CD4-positive, alpha-beta T cell treated with Interleukin-12 subunit alpha and Interleukin-12 subunit beta, for 1 hour (primary cell): ENCODE data around the gene CHRNA3.

Experiments used
- DNase-seq: peaks from one replicate; pipeline ENCODE4 v3.0.0-alpha.2; 2020

The CHRNA3 gene

DNA sequence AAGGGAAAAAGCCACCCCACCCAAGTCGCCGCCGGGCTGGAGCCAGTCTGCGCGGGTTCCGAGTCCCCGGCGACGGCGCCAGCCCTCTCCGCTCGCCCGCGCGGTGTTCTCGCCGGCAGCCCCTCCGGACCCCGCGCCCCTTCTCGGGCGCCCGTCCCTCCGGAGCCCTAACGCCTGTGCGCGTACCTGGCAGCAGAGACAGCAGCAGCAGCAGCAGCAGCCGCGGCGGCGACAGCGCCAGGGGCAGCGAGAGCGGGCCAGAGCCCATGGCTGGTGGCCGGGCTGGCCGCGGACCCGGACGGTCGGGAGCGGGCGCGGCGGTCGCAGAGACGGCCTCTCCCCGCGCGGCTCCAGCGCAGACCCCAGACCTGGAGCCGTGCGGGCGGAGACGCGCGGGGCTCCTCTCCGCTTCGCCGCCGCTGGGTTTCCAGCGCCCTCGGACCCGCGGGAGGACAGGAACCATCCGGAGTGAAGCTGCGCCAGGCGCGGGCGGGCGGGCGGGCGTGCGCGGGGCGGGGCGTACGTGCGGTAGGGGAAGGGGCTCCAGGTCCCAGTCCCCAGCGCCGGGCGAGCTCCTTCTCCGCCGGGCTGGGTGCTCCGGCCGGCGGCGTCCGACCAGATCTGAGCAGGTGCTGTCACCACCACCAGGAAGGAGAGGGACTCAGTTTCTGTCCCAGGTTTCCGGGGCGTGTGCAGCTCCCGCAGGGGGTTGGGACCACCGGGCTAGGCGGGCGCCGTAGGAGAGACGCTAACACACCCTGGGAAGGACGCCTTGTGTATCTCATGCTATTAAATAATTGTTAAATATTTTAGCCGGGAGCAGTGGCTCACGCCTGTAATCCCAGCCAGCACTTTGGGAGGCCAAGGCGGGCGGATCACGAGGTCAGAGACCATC, at the start of gene CHRNA3:
TSS of gene CHRNA3 (minus strand) at position 470 of the 895 bp plus-strand sequence. CDS start at position 268, 202 bp downstream.
- DNase-seq, result no peak

DNA sequence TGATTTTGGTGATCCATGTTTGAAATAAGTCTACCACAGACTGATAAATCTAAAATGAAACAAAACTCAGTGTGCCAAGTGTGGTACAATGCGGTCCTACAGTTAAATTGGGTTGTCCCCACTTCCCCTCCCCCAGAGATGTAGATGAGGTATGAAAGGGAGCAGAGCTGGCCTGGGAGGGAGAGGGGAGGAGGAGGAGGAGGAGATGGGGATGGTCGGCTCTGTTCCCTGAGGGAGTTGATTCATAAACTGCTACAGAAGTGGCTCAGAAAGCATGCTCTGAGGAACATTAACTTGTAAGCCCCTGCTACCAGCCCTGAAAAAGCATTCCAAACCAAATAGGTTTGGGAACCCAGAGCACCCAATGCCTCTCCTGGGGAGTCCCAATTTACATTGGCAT, 48.2 kb upstream of the CHRNA3 start:
- DNase-seq, result no peak

- DNase-seq, result no peak
These were observed 46.9 kb upstream of the CHRNA3 start for GRCh38 chr15:78667578-78668236.

DNA sequence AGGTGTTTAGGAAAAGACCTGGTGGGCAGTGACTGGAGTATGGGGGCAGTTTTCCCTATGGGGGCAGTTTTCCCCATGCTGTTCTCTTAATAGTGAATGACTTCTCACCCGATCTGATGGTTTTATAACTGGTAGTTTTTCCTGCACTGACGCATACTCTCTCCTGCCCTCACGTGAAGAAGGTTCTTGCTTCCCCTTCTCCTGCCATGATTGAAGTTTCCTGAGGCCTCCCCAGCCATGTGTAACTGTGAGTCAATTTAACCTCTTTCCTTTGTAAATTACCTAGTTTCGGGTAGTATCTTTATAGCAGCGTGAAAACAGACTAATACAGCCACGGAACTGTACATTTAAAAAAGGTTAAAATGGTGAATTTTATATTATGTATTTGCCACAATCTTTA, 45.2 kb upstream of the CHRNA3 start:
- DNase-seq, result no peak

- no peak for DNase-seq
These were observed 42.9 kb upstream of the CHRNA3 start for GRCh38 chr15:78663703-78664102.

DNA sequence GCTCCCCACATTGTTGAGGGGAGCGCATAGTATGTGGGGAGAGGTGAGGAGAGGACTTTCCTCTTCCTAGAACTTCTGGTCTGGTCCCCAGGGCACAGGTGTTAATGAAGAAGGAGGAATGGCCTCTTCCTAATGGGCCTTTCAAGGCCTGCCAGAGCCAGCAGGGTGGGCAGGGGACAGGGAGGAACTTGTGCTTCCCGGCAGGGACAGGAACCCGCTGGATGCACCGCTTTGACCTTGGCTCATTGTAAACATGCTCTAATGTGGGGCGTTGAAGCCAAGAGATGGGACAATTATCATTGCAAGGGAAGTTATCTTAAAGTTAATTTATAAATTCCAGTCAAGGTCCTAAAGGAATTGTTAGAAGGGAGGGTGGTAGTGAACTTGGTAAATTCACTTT, 41.2 kb upstream of the CHRNA3 start:
- no peak for DNase-seq

GRCh38 chr15:78661001-78661400, 40.2 kb upstream of the CHRNA3 start:
- DNase-seq, result no peak

GRCh38 chr15:78660584-78660983, 39.8 kb upstream of the CHRNA3 start:
- DNase-seq, result no peak

GRCh38 chr15:78658823-78659222, 38.0 kb upstream of the CHRNA3 start:
- DNase-seq, result no peak

DNA sequence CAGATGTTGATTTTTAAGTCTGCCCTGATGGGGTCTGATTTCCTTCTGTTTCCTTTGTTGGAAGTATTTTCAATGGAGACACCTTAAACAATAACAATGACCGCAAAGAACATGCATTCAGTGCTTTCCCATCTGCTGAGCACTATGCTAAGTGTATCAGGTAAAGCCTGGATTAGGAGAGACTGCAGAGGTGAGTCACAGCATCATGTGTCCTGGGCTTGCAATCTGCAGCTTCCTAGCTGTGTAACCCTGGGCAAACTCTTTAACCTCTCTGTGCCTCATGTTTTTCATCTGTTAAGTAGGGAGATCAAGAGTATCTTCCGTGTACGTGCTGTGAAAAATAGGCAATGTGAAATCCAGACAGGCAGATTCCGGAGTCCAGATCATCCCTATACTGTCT, 33.5 kb upstream of the CHRNA3 start:
- no peak for DNase-seq

DNA sequence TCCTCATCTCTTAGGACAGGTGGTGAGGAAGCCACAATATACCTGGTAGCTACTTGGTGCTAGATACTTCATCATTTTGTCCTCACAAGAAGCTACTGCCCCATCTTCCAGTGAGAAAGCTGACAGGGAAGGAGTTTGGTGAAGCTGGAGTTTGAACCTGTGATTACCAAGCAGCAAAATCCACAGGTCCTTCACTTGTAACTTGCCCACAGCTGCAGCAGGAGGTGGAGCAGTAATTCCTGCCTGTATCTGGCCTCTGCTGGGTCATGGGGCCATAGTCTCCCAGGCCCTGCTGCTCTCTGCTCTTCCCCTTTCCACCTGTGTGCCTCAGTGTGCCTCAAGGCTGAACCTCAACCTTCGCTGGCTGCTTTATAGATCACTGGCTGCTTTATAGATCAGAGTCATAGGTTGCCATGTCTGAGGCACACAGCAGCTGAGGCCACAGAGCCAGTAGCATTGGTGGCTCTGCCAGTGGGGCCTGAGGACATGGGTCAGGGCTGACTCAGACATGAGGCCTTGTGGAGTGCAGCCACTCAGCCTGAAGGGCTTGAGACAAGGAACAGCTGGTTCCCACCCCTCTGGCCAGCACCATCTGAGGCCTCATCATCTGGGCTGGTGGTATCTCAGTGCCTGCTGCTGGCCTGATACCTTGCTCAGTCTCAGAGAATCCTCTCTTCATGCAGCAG, 31.3 kb upstream of the CHRNA3 start:
- DNase-seq, result no peak

- DNase-seq, result no peak
These were observed 30.2 kb upstream of the CHRNA3 start for GRCh38 chr15:78651007-78651406.

GRCh38 chr15:78650022-78650421, 29.2 kb upstream of the CHRNA3 start:
- DNase-seq, result no peak

DNA sequence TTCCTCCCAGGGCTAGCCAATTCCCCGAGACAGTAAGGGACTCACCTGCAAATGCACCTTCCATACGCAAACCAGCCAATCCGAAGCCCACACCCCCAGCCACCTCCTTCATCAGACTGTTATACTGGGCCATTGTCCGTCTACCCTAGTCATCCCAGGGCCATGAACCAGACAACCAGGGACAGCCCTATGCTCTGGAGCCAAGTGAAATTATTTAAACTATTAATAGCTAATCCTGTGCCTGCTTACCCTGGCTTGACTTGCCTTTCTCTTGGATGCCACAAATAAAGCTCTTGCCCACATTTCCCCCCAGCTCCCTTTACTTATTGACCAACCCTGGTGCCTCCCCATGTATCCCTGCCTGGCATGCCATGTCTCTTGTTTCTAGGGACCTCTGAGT, 24.2 kb upstream of the CHRNA3 start:
- no peak for DNase-seq

DNA sequence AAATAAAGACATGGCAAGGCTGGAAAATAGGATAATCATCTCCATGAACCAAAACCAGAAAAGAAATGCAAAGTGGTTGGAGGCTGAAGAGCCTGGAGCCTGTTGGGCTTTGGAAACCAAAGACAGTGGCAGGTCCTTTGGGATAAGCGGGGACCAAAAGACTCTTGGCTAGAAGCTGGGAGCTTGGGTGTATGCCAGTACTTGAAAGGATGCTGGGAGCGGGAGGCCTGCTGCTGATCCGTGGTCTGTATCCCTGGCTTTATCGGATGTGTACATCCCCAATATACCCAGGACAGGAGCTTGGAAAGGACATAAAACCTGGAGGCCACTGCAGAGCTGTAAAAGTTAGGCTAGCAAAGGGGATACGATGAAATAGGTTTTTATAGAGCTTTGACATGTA, 21.5 kb upstream of the CHRNA3 start:
- no peak for DNase-seq

- no peak for DNase-seq
These were observed 21.0 kb upstream of the CHRNA3 start for GRCh38 chr15:78641749-78642275.

GRCh38 chr15:78641102-78641748, 20.4 kb upstream of the CHRNA3 start, which contains the start of gene CHRNB4:
Gene CHRNB4 (minus strand): TSS chr15:78641210. CDS start chr15:78641133, 77 bp downstream.
- no peak for DNase-seq

GRCh38 chr15:78640527-78641101, 19.8 kb upstream of the CHRNA3 start:
- no peak for DNase-seq

DNA sequence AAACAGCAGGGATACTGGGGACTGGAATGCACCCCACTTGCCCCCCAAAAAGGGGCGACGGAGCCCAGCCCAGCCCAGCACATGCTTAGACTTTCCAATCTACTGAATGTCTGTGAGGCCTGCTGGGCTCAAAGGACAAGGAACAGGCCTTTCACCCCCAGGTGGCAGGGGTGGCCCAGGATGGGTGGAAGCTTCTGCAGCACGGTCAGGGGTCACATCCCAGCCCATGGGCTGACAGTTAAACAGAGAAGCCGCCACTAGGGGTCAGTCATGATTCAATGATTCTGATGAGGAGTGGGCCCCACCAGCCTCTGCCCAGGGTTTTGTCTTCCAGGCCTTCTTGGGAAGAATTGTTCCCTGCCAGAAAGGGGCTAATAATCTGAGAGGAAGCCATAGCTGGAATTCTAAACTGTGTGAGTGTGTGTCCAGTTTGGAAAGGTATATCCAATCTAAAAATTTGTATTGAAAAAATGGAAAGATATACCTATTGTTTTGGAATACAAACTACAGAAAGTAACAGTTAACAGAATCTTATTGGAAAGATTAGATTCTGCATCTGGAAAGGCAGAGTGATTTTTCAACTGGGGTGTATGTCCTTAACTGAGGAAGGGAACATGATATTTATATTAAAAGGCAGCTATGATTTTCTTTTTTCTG, 18.0 kb upstream of the CHRNA3 start:
- DNase-seq, result peak; percentile 36

- DNase-seq, result no peak
These were observed 17.1 kb upstream of the CHRNA3 start for GRCh38 chr15:78637776-78638435.

DNA sequence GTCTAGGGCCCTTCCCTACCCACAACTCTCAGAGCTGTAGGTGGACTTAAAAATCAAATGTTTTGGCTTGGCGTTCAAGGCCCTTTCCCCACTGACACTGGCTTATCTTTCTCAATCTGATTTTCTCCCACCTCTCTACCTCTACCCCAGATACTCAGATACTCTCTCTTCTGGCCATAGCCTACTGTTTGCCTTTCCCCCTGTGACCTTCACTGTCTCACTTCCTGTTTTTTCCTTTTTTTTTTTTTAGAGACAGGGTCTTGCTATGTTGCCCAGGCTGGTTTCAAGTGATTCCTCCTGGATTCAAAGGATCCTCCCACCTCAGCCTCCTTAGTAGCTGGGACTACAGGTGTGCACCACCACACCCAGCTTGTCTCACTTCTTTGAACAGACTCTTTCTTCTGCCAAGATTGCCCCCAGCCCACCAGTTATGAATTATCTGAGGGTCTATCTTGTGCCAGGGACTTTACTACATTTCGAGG, 15.6 kb upstream of the CHRNA3 start:
- DNase-seq, result no peak
